A673 (cell line): Measurements from ENCODE around the gene PDLIM5. TPM values are rescaled to one million over a fixed set of nuclear protein-coding genes. Genes with fewer than 3 reads are reported as not detected.
"Not testable (repeated sequence)": the region's sequence is repeated elsewhere in the genome, so short reads cannot be mapped to it uniquely, and the experiment has no call there.

ENCODE experiments used
- BruUV-seq: library from RNA; stranded (reverse); fragments of 400-500 nt; replicated peaks from 2 replicates; lab custom pipeline; 2021; lab: Mats Ljungman, UMichigan
- CTCF ChIA-PET: fragments of 300-600 bp; sonication (Branson Sonifier 250); formaldehyde crosslinking; loops from one replicate; lab custom pipeline; 2022; ENCODE audit warnings: antibody characterized with exemption; lab: Charles Lee
- POLR2A ChIA-PET: fragments of 300-600 bp; sonication (Branson Sonifier 250); formaldehyde crosslinking; loops from one replicate; lab custom pipeline; 2022; ENCODE audit warnings: antibody characterized with exemption; ENCODE audit not compliant: low non-redundant PET; lab: Charles Lee
- DNase-seq: peaks from one replicate; pipeline ENCODE4 v3.0.0-alpha.2; 2015; ENCODE audit warnings: low spot score
- H3K27ac ChIP-seq: fragments of 200-600 bp; sonication (generic); 2 replicates; pipeline ENCODE4 v1.5.1; 2016; ENCODE audit warnings: mixed run types, low read depth, mild to moderate bottlenecking, mixed read lengths, antibody characterized with exemption, low read length; ENCODE audit not compliant: poor library complexity, severe bottlenecking
- H3K27me3 ChIP-seq: fragments of 200-600 bp; sonication (generic); replicated peaks from 2 replicates; pipeline ENCODE4 v1.6.1; 2017; ENCODE audit warnings: mixed run types, low read depth, mild to moderate bottlenecking, mixed read lengths, antibody characterized with exemption, low read length; ENCODE audit not compliant: insufficient read depth, poor library complexity
- H3K36me3 ChIP-seq: fragments of 200-600 bp; sonication (generic); 2 replicates; pipeline ENCODE4 v1.6.1; 2016; ENCODE audit warnings: mixed run types, mild to moderate bottlenecking, mixed read lengths, antibody characterized with exemption, low read length; ENCODE audit not compliant: insufficient read depth, poor library complexity, severe bottlenecking
- H3K4me1 ChIP-seq: fragments of 200-600 bp; sonication (generic); 2 replicates; pipeline ENCODE4 v1.6.1; 2017; ENCODE audit warnings: mixed run types, mild to moderate bottlenecking, mixed read lengths, antibody characterized with exemption, low read length; ENCODE audit not compliant: insufficient read depth, poor library complexity, severe bottlenecking
- H3K4me3 ChIP-seq: fragments of 200-600 bp; sonication (generic); 2 replicates; pipeline ENCODE4 v1.5.1; 2016; ENCODE audit warnings: low read depth, mixed run types, mild to moderate bottlenecking, mixed read lengths, low read length; ENCODE audit not compliant: poor library complexity, severe bottlenecking
- H3K9me3 ChIP-seq: fragments of 200-600 bp; sonication (generic); 2 replicates; pipeline ENCODE4 v1.6.1; 2016; ENCODE audit warnings: mixed run types, low read depth, mild to moderate bottlenecking, mixed read lengths, antibody characterized with exemption, low read length; ENCODE audit not compliant: poor library complexity, severe bottlenecking
- CTCF ChIP-seq: fragments of 300-800, 200-600 bp; sonication (generic); conservative IDR thresholded peaks from 2 replicates; pipeline ENCODE4 v1.5.1; 2017; ENCODE audit warnings: low read depth, mild to moderate bottlenecking, antibody characterized with exemption, low read length, moderate library complexity, mixed read lengths
- EZH2 ChIP-seq: fragments of 200-600 bp; sonication (generic); IDR thresholded peaks from 2 replicates; pipeline ENCODE4 v1.6.1; 2017; ENCODE audit warnings: borderline replicate concordance, low read depth, mild to moderate bottlenecking, mixed read lengths, antibody characterized with exemption, low read length; ENCODE audit not compliant: poor library complexity, severe bottlenecking
- intact Hi-C: fragments of 100-400 bp; cut with micrococcal nuclease; formaldehyde crosslinking; loops from one replicate; pipeline ENCODE4 v1.10.0; 2022; ENCODE audit not compliant: unreplicated experiment
- total RNA-seq: library from RNA; stranded (reverse); gene quantifications from 2 replicates; pipeline ENCODE4 v1.2.3, GENCODE V29; 2021

Gene PDLIM5
- total RNA-seq, 1 experiment from 2014 or later = 174 TPM

GRCh38 chr4:94475794-94476193 is 24.1 kb downstream of the PDLIM5 start:
- Histone ChIP-seq H3K4me1 (peaks cover 38% of the 10 kb centered on the region), H3K4me3 (no peak overlapping the region), H3K9me3 (no peaks in the 10 kb centered on the region), H3K36me3 (no peaks in the 10 kb centered on the region), H3K27ac (no peak overlapping the region), H3K27me3 (no peaks in the 10 kb centered on the region)
- intact Hi-C loops = no loop called here
- no TSS peak for BruUV-seq
- TF ChIP-seq EZH2 (no peak), CTCF (no peak)
- no peak for DNase-seq
- ChIA-PET POLR2A (no interaction called here), CTCF (no interaction called here)

- Histone ChIP-seq H3K4me3 (no peak overlapping the region), H3K36me3 (no peaks in the 10 kb centered on the region), H3K27ac (peak overlapping the region; percentile 23), H3K9me3 (no peaks in the 10 kb centered on the region), H3K27me3 (no peaks in the 10 kb centered on the region), H3K4me1 (peaks cover 36% of the 10 kb centered on the region)
- intact Hi-C loops = no loop called here
- BruUV-seq = no TSS peak
- ChIA-PET CTCF (no interaction called here), POLR2A (no interaction called here)
- no peak for TF ChIP-seq EZH2
- no peak for TF ChIP-seq CTCF
- DNase-seq = no peak
Measured at GRCh38 chr4:94477227-94477626, 25.5 kb downstream of the PDLIM5 start.

- H3K9me3 ChIP-seq, BruUV-seq, H3K36me3 ChIP-seq, CTCF ChIA-PET, H3K27ac ChIP-seq, intact Hi-C loops, DNase-seq, H3K27me3 ChIP-seq, H3K4me3 ChIP-seq, POLR2A ChIA-PET: not testable (repeated sequence)
- H3K4me1 ChIP-seq = peaks cover 48% of the 10 kb centered on the region
Measured at GRCh38 chr4:94478805-94479204, 27.1 kb downstream of the PDLIM5 start.

- POLR2A ChIA-PET = no interaction called here
- Histone ChIP-seq H3K4me1 (peaks cover 50% of the 10 kb centered on the region), H3K27me3 (no peaks in the 10 kb centered on the region), H3K4me3 (no peak overlapping the region), H3K27ac (no peak overlapping the region), H3K36me3 (no peaks in the 10 kb centered on the region), H3K9me3 (no peaks in the 10 kb centered on the region)
- TF ChIP-seq EZH2 (no peak), CTCF (no peak)
- no peak for DNase-seq
- CTCF ChIA-PET = no interaction called here
- BruUV-seq = no TSS peak
- intact Hi-C loops = no loop called here
Measured at GRCh38 chr4:94479358-94480141, 27.8 kb downstream of the PDLIM5 start.
